H7 (cell line): ENCODE data around the gene TPBGL. TPM values are rescaled to one million over a fixed set of nuclear protein-coding genes. Genes with fewer than 3 reads are reported as not detected.

Experiments
- DNase-seq: peaks from one replicate; pipeline ENCODE4 v3.0.0; 2012
- H3K27me3 ChIP-seq: 2 replicates; pipeline ENCODE4 v1.6.0; 2011; ENCODE audit warnings: mild to moderate bottlenecking, low read length; ENCODE audit not compliant: control insufficient read depth, insufficient read depth
- H3K36me3 ChIP-seq: replicated peaks from 2 replicates; pipeline ENCODE4 v1.5.1; 2011; ENCODE audit warnings: low read length; ENCODE audit not compliant: control insufficient read depth, insufficient read depth
- H3K4me3 ChIP-seq: 2 replicates; pipeline ENCODE4 v1.5.1; 2011; ENCODE audit warnings: low read depth, mild to moderate bottlenecking, control low read depth, low read length, moderate library complexity; ENCODE audit not compliant: insufficient read depth
- total RNA-seq: library from RNA; depleted of rRNA; stranded (reverse); fragments of >200 nt; shearing (Covaris generic); gene quantifications from 2 replicates; pipeline ENCODE4 v1.2.3, GENCODE V29; 2014

Gene TPBGL
- total RNA-seq, 1 experiment from 2014 or later, result not detected

- no peaks in the 10 kb centered on the region for H3K27me3 ChIP-seq
- no peak for DNase-seq
- H3K4me3 ChIP-seq, result no peak overlapping the region
- H3K36me3 ChIP-seq, result no peaks in the 10 kb centered on the region
Observed at GRCh38 chr11:75203138-75203537, 37.4 kb upstream of the TPBGL start.

- no peak for DNase-seq
- H3K4me3 ChIP-seq, result no peak overlapping the region
- no peaks in the 10 kb centered on the region for H3K36me3 ChIP-seq
- H3K27me3 ChIP-seq, result no peaks in the 10 kb centered on the region
Observed at GRCh38 chr11:75203641-75204011, 36.9 kb upstream of the TPBGL start.

- Histone ChIP-seq H3K36me3 (no peaks in the 10 kb centered on the region), H3K4me3 (no peak overlapping the region), H3K27me3 (no peaks in the 10 kb centered on the region)
- no peak for DNase-seq
Observed at GRCh38 chr11:75204012-75204674, 36.4 kb upstream of the TPBGL start.

- Histone ChIP-seq H3K4me3 (no peak overlapping the region), H3K36me3 (no peaks in the 10 kb centered on the region), H3K27me3 (no peaks in the 10 kb centered on the region)
- DNase-seq, result peak; percentile 95
Observed at GRCh38 chr11:75204685-75205563, 35.6 kb upstream of the TPBGL start.

GRCh38 chr11:75205564-75206020, 35.0 kb upstream of the TPBGL start:
- H3K4me3 ChIP-seq, result no peak overlapping the region
- H3K36me3 ChIP-seq, result no peaks in the 10 kb centered on the region
- no peaks in the 10 kb centered on the region for H3K27me3 ChIP-seq
- no peak for DNase-seq

- no peak for DNase-seq
- Histone ChIP-seq H3K4me3 (no peak overlapping the region), H3K36me3 (no peaks in the 10 kb centered on the region), H3K27me3 (no peaks in the 10 kb centered on the region; the same call in 1 of the 2 replicates)
Observed at GRCh38 chr11:75208446-75208845, 32.1 kb upstream of the TPBGL start.

GRCh38 chr11:75212411-75212810, 28.2 kb upstream of the TPBGL start:
- DNase-seq, result no peak
- H3K36me3 ChIP-seq, result no peaks in the 10 kb centered on the region
- H3K27me3 ChIP-seq, result peaks cover 1% of the 10 kb centered on the region; the same call in 1 of the 2 replicates
- no peak overlapping the region for H3K4me3 ChIP-seq

- H3K36me3 ChIP-seq, result no peaks in the 10 kb centered on the region
- DNase-seq, result peak; percentile 89
- no peak overlapping the region for H3K4me3 ChIP-seq
- H3K27me3 ChIP-seq, result peaks cover 3% of the 10 kb centered on the region; the same call in 1 of the 2 replicates
Observed at GRCh38 chr11:75214411-75214821, 26.2 kb upstream of the TPBGL start.

- no peak for DNase-seq
- Histone ChIP-seq H3K36me3 (no peaks in the 10 kb centered on the region), H3K27me3 (peaks cover 3% of the 10 kb centered on the region; the same call in 1 of the 2 replicates), H3K4me3 (no peak overlapping the region)
Observed at GRCh38 chr11:75214843-75215242, 25.7 kb upstream of the TPBGL start.

GRCh38 chr11:75219869-75220268, 20.7 kb upstream of the TPBGL start:
- no peak for DNase-seq
- Histone ChIP-seq H3K36me3 (no peaks in the 10 kb centered on the region), H3K4me3 (no peak overlapping the region), H3K27me3 (peaks cover 3% of the 10 kb centered on the region; the same call in 1 of the 2 replicates)

- Histone ChIP-seq H3K4me3 (no peak overlapping the region), H3K27me3 (peaks cover under 1% of the 10 kb centered on the region; the same call in 1 of the 2 replicates), H3K36me3 (no peaks in the 10 kb centered on the region)
- DNase-seq, result peak; percentile 56
Observed at GRCh38 chr11:75223954-75224643, 16.5 kb upstream of the TPBGL start.

- Histone ChIP-seq H3K36me3 (no peaks in the 10 kb centered on the region), H3K27me3 (no peaks in the 10 kb centered on the region; the same call in 1 of the 2 replicates), H3K4me3 (no peak overlapping the region)
- DNase-seq, result no peak
Observed at GRCh38 chr11:75225794-75226193, 14.8 kb upstream of the TPBGL start.

- DNase-seq, result no peak
- no peaks in the 10 kb centered on the region for H3K36me3 ChIP-seq
- H3K4me3 ChIP-seq, result no peak overlapping the region
- no peaks in the 10 kb centered on the region; the same call in 1 of the 2 replicates for H3K27me3 ChIP-seq
Observed at GRCh38 chr11:75229466-75229865, 11.1 kb upstream of the TPBGL start.

GRCh38 chr11:75230621-75231020, 10.0 kb upstream of the TPBGL start:
- no peak for DNase-seq
- H3K4me3 ChIP-seq, result no peak overlapping the region
- no peaks in the 10 kb centered on the region; the same call in 1 of the 2 replicates for H3K27me3 ChIP-seq
- H3K36me3 ChIP-seq, result no peaks in the 10 kb centered on the region
